ENCODE measurements around the gene CCDC142. TPM values are rescaled to one million over a fixed set of nuclear protein-coding genes. Genes with fewer than 3 reads are reported as not detected.

The CCDC142 gene
- total RNA-seq, 1 donor from 2014 or later = 39.9 TPM

- Mint-ChIP-seq H3K27me3 (peaks cover 29% of the 10 kb centered on the region), H3K36me3 (ENCODE audit: insufficient read depth) (peaks cover 12% of the 10 kb centered on the region), H3K4me3 (ENCODE audit: low read depth) (peak overlapping the region; percentile 89), H3K4me1 (ENCODE audit: low read depth) (peaks cover 21% of the 10 kb centered on the region), H3K9me3 (ENCODE audit: low read depth) (no peaks in the 10 kb centered on the region), H3K27ac (peak overlapping the region; percentile 79)
- TF ChIP-seq CTCF (IDR thresholded peaks at IDR 0.05; ENCODE audit: unreplicated experiment) = no peak
- no peak for DNase-seq (ENCODE audit: low spot score, unreplicated experiment)
Measured at GRCh38 chr2:74496997-74497776, 14.4 kb upstream of the CCDC142 start.

GRCh38 chr2:74495440-74495839, 12.6 kb upstream of the CCDC142 start:
- no peak for DNase-seq (ENCODE audit: low spot score, unreplicated experiment)
- Mint-ChIP-seq H3K4me3 (ENCODE audit: low read depth) (no peak overlapping the region), H3K27ac (no peak overlapping the region), H3K9me3 (ENCODE audit: low read depth) (no peaks in the 10 kb centered on the region), H3K27me3 (peaks cover 25% of the 10 kb centered on the region), H3K36me3 (ENCODE audit: insufficient read depth) (peaks cover 16% of the 10 kb centered on the region), H3K4me1 (ENCODE audit: low read depth) (peaks cover 13% of the 10 kb centered on the region)
- no peak for TF ChIP-seq CTCF (IDR thresholded peaks at IDR 0.05; ENCODE audit: unreplicated experiment)

GRCh38 chr2:74493546-74493945, 10.7 kb upstream of the CCDC142 start:
- Mint-ChIP-seq H3K4me3 (ENCODE audit: low read depth) (no peak overlapping the region), H3K27ac (no peak overlapping the region), H3K4me1 (ENCODE audit: low read depth) (peaks cover 9% of the 10 kb centered on the region), H3K27me3 (peaks cover 13% of the 10 kb centered on the region), H3K9me3 (ENCODE audit: low read depth) (no peaks in the 10 kb centered on the region), H3K36me3 (ENCODE audit: insufficient read depth) (peaks cover 18% of the 10 kb centered on the region)
- no peak for TF ChIP-seq CTCF (IDR thresholded peaks at IDR 0.05; ENCODE audit: unreplicated experiment)
- no peak for DNase-seq (ENCODE audit: low spot score, unreplicated experiment)

- Mint-ChIP-seq H3K9me3 (ENCODE audit: low read depth) (no peaks in the 10 kb centered on the region), H3K27me3 (peaks cover 6% of the 10 kb centered on the region), H3K27ac (no peak overlapping the region), H3K36me3 (ENCODE audit: insufficient read depth) (peaks cover 18% of the 10 kb centered on the region), H3K4me3 (ENCODE audit: low read depth) (no peak overlapping the region), H3K4me1 (ENCODE audit: low read depth) (peaks cover 4% of the 10 kb centered on the region)
- DNase-seq (ENCODE audit: low spot score, unreplicated experiment) = no peak
- TF ChIP-seq CTCF (IDR thresholded peaks at IDR 0.05; ENCODE audit: unreplicated experiment) = no peak
Measured at GRCh38 chr2:74491648-74492544, 9.1 kb upstream of the CCDC142 start.

GRCh38 chr2:74489906-74490305, 7.1 kb upstream of the CCDC142 start:
- H3K9me3 Mint-ChIP-seq (ENCODE audit: low read depth) = no peaks in the 10 kb centered on the region
- peaks cover 6% of the 10 kb centered on the region for H3K4me1 Mint-ChIP-seq (ENCODE audit: low read depth)
- DNase-seq (ENCODE audit: low spot score, unreplicated experiment) = no peak
- no peaks in the 10 kb centered on the region for H3K27me3 Mint-ChIP-seq
- peaks cover 18% of the 10 kb centered on the region for H3K36me3 Mint-ChIP-seq (ENCODE audit: insufficient read depth)
- no peak overlapping the region for H3K27ac Mint-ChIP-seq
- TF ChIP-seq CTCF (IDR thresholded peaks at IDR 0.05; ENCODE audit: unreplicated experiment) = no peak
- H3K4me3 Mint-ChIP-seq (ENCODE audit: low read depth) = no peak overlapping the region
